GM23338 (cell line): ENCODE results near the gene CACNB2. TPM values are rescaled to one million over a fixed set of nuclear protein-coding genes. Genes with fewer than 3 reads are reported as not detected.

Source experiments
- ATAC-seq: fragments of 200-7000 bp; cut with Tn5 transposase; 3 replicates; pipeline ENCODE4 v1.9.1; 2020
- DNase-seq: peaks from one replicate; pipeline ENCODE4 v3.0.0-alpha.2; 2015; ENCODE audit warnings: low spot score
- H2AFZ ChIP-seq: fragments of 200-600 bp; sonication (generic); 2 replicates; pipeline ENCODE4 v1.8.0; 2016; ENCODE audit warnings: antibody characterized with exemption, mild to moderate bottlenecking, moderate library complexity
- H3F3A ChIP-seq: fragments of 200-600 bp; sonication (generic); replicated peaks from 2 replicates; pipeline ENCODE4 v1.8.0; 2017; ENCODE audit warnings: antibody characterized with exemption, mixed run types, low read depth
- H3K27ac ChIP-seq: fragments of 200-600 bp; sonication (generic); 2 replicates; pipeline ENCODE4 v1.6.1; 2016; ENCODE audit warnings: low read depth
- H3K27me3 ChIP-seq: fragments of 200-600 bp; sonication (generic); 2 replicates; pipeline ENCODE4 v1.8.0; 2016; ENCODE audit warnings: mild to moderate bottlenecking, mixed run types, moderate library complexity; ENCODE audit not compliant: insufficient read depth
- H3K36me3 ChIP-seq: fragments of 200-600 bp; sonication (generic); 2 replicates; pipeline ENCODE4 v1.8.0; 2016; ENCODE audit warnings: mild to moderate bottlenecking; ENCODE audit not compliant: insufficient read depth
- H3K4me1 ChIP-seq: fragments of 200-600 bp; sonication (generic); 2 replicates; pipeline ENCODE4 v1.8.0; 2016; ENCODE audit warnings: mild to moderate bottlenecking, moderate library complexity; ENCODE audit not compliant: insufficient read depth
- H3K4me2 ChIP-seq: fragments of 200-600 bp; sonication (generic); 2 replicates; pipeline ENCODE4 v1.7.1; 2017; ENCODE audit warnings: mixed run types
- H3K4me3 ChIP-seq: fragments of 200-600 bp; sonication (generic); 2 replicates; pipeline ENCODE4 v1.6.1; 2016; ENCODE audit warnings: mixed run types
- H3K79me2 ChIP-seq: fragments of 200-600 bp; sonication (generic); replicated peaks from 2 replicates; pipeline ENCODE4 v1.8.0; 2017; ENCODE audit warnings: mild to moderate bottlenecking; ENCODE audit not compliant: insufficient read depth
- H3K9me2 ChIP-seq: fragments of 200-600 bp; sonication (generic); 2 replicates; pipeline ENCODE4 v1.8.0; 2017; ENCODE audit not compliant: insufficient read depth
- H4K20me1 ChIP-seq: fragments of 200-600 bp; sonication (generic); replicated peaks from 2 replicates; pipeline ENCODE4 v1.8.0; 2017; ENCODE audit warnings: mild to moderate bottlenecking; ENCODE audit not compliant: insufficient read depth
- H3K27ac Mint-ChIP-seq: 2 replicates; pipeline ENCODE4 v1.8.0; 2020; ENCODE audit warnings: inconsistent platforms, mild to moderate bottlenecking, moderate library complexity, mixed read lengths
- H3K27me3 Mint-ChIP-seq: 3 replicates; pipeline ENCODE4 v1.8.0; 2022; ENCODE audit warnings: low read depth, mild to moderate bottlenecking, moderate library complexity, mixed read lengths, inconsistent platforms; ENCODE audit not compliant: insufficient read depth, poor library complexity
- H3K36me3 Mint-ChIP-seq: 3 replicates; pipeline ENCODE4 v1.8.0; 2021; ENCODE audit warnings: low read depth, mild to moderate bottlenecking, inconsistent platforms, moderate library complexity, mixed read lengths
- H3K4me1 Mint-ChIP-seq: 3 replicates; pipeline ENCODE4 v1.8.0; 2020; ENCODE audit warnings: mild to moderate bottlenecking, inconsistent platforms, mixed read lengths
- H3K4me3 Mint-ChIP-seq: 3 replicates; pipeline ENCODE4 v1.8.0; 2021; ENCODE audit warnings: moderate library complexity, mild to moderate bottlenecking, inconsistent platforms, mixed read lengths
- H3K9me3 Mint-ChIP-seq: 3 replicates; pipeline ENCODE4 v1.8.0; 2020; ENCODE audit warnings: moderate library complexity, mild to moderate bottlenecking, inconsistent platforms, mixed read lengths
- CREB1 ChIP-seq: fragments of 250-450 bp; sonication (Bioruptor Pico); IDR thresholded peaks from 2 replicates; pipeline ENCODE4 v1.5.0; 2020; ENCODE audit warnings: low read depth, mild to moderate bottlenecking, moderate library complexity
- CTCF ChIP-seq, 2 experiments: fragments of 200-600 bp in 1 of 2; sonication (generic) in 1 of 2; conservative IDR thresholded peaks; 2 replicates each; pipeline versions ENCODE4 v1.5.1 to v1.6.1; 2016 to 2017; ENCODE audit warnings: antibody characterized with exemption in 2 of 2, low read depth in 2 of 2, mild to moderate bottlenecking in 2 of 2, moderate library complexity in 1 of 2
- ETS1 ChIP-seq: IDR thresholded peaks from 2 replicates; pipeline ENCODE4 v1.6.1; 2016; ENCODE audit warnings: antibody characterized with exemption
- EZH2 ChIP-seq: fragments of 200-600 bp; sonication (generic); IDR thresholded peaks from one replicate; pipeline ENCODE4 v1.8.0; 2017; ENCODE audit warnings: antibody characterized with exemption, mild to moderate bottlenecking, low read depth; ENCODE audit not compliant: unreplicated experiment
- EZH2phosphoT487 ChIP-seq: fragments of 200-600 bp; sonication (generic); IDR thresholded peaks from one replicate; pipeline ENCODE4 v1.8.1; 2018; ENCODE audit warnings: antibody characterized with exemption; ENCODE audit not compliant: unreplicated experiment
- JUNB ChIP-seq: IDR thresholded peaks from one replicate; pipeline ENCODE4 v1.6.1; 2016; ENCODE audit warnings: antibody characterized with exemption; ENCODE audit not compliant: unreplicated experiment
- NANOG ChIP-seq: IDR thresholded peaks from 2 replicates; pipeline ENCODE4 v1.6.1; 2016; ENCODE audit warnings: antibody characterized with exemption, borderline replicate concordance
- POLR2AphosphoS5 ChIP-seq: IDR thresholded peaks from 2 replicates; pipeline ENCODE4 v1.6.1; 2016; ENCODE audit warnings: antibody characterized with exemption, low read depth
- STAT1 ChIP-seq: IDR thresholded peaks from one replicate; pipeline ENCODE4 v1.6.1; 2016; ENCODE audit warnings: antibody characterized with exemption; ENCODE audit not compliant: unreplicated experiment
- ZNF114 ChIP-seq: fragments of 250-450 bp; sonication (Bioruptor Pico); IDR thresholded peaks from 2 replicates; pipeline ENCODE4 v1.5.0; 2020; ENCODE audit warnings: mild to moderate bottlenecking, moderate library complexity
- ZNF331 ChIP-seq: fragments of 250-450 bp; sonication (Bioruptor Pico); IDR thresholded peaks from 2 replicates; pipeline ENCODE4 v1.5.0; 2020; ENCODE audit warnings: low read depth, mild to moderate bottlenecking, moderate library complexity
- polyA plus RNA-seq: library from polyadenylated mRNA; unstranded; fragments of >200 nt; fragmentation: Nextera tagmentation; extraction: Ambion mirVana; gene quantifications from 2 replicates; pipeline ENCODE4 v1.2.1, GENCODE V29; 2016
- total RNA-seq: library from RNA; depleted of rRNA; stranded (reverse); fragments of >200 nt; shearing (Covaris generic); gene quantifications from 2 replicates; pipeline ENCODE4 v1.2.3, GENCODE V29; 2014
- TF ChIP-seq, protein P1 (sequence below): IDR thresholded peaks from one replicate; pipeline ENCODE4 v1.6.1; 2018; ENCODE audit warnings: antibody characterized with exemption; ENCODE audit not compliant: unreplicated experiment
- TF ChIP-seq, protein P2 (sequence below): fragments of 250-450 bp; sonication (Bioruptor Pico); IDR thresholded peaks from 2 replicates; pipeline ENCODE4 v1.5.0; 2020; ENCODE audit warnings: mild to moderate bottlenecking, moderate library complexity

Gene CACNB2
- total and polyA plus RNA-seq, 2 experiments from 2014 or later, result 5.0 to 5.9 TPM

- Mint-ChIP-seq H3K27me3 (peaks cover 2% of the 10 kb centered on the region), H3K4me3 (no peak overlapping the region), H3K27ac (no peak overlapping the region), H3K4me1 (peaks cover 3% of the 10 kb centered on the region; the same call in 2 of the 3 replicates), H3K9me3 (no peaks in the 10 kb centered on the region), H3K36me3 (no peaks in the 10 kb centered on the region)
- ATAC-seq, result no peak
- Histone ChIP-seq H3F3A (no peaks in the 10 kb centered on the region), H3K79me2 (no peaks in the 10 kb centered on the region), H3K4me2 (no peak overlapping the region), H3K27ac (no peak overlapping the region), H3K4me1 (no peaks in the 10 kb centered on the region), H3K4me3 (no peak overlapping the region), H3K27me3 (no peaks in the 10 kb centered on the region), H2AFZ (no peak overlapping the region), H4K20me1 (no peaks in the 10 kb centered on the region), H3K36me3 (no peaks in the 10 kb centered on the region), H3K9me2 (no peaks in the 10 kb centered on the region)
- DNase-seq, result no peak
- TF ChIP-seq, protein P1, sequence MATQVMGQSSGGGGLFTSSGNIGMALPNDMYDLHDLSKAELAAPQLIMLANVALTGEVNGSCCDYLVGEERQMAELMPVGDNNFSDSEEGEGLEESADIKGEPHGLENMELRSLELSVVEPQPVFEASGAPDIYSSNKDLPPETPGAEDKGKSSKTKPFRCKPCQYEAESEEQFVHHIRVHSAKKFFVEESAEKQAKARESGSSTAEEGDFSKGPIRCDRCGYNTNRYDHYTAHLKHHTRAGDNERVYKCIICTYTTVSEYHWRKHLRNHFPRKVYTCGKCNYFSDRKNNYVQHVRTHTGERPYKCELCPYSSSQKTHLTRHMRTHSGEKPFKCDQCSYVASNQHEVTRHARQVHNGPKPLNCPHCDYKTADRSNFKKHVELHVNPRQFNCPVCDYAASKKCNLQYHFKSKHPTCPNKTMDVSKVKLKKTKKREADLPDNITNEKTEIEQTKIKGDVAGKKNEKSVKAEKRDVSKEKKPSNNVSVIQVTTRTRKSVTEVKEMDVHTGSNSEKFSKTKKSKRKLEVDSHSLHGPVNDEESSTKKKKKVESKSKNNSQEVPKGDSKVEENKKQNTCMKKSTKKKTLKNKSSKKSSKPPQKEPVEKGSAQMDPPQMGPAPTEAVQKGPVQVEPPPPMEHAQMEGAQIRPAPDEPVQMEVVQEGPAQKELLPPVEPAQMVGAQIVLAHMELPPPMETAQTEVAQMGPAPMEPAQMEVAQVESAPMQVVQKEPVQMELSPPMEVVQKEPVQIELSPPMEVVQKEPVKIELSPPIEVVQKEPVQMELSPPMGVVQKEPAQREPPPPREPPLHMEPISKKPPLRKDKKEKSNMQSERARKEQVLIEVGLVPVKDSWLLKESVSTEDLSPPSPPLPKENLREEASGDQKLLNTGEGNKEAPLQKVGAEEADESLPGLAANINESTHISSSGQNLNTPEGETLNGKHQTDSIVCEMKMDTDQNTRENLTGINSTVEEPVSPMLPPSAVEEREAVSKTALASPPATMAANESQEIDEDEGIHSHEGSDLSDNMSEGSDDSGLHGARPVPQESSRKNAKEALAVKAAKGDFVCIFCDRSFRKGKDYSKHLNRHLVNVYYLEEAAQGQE, result no peak
- TF ChIP-seq CTCF (conservative IDR thresholded peaks at IDR 0.05; ENCODE audit: low read depth in 2 of 2) (no peak), EZH2phosphoT487 (no peak), EZH2 (no peak), ZNF331 (no peak), ETS1 (no peak), ZNF114 (CRISPR knock-in tag) (no peak), POLR2AphosphoS5 (no peak), CREB1 (CRISPR knock-in tag) (no peak), STAT1 (no peak), JUNB (no peak), NANOG (no peak)
- TF ChIP-seq, protein P2, sequence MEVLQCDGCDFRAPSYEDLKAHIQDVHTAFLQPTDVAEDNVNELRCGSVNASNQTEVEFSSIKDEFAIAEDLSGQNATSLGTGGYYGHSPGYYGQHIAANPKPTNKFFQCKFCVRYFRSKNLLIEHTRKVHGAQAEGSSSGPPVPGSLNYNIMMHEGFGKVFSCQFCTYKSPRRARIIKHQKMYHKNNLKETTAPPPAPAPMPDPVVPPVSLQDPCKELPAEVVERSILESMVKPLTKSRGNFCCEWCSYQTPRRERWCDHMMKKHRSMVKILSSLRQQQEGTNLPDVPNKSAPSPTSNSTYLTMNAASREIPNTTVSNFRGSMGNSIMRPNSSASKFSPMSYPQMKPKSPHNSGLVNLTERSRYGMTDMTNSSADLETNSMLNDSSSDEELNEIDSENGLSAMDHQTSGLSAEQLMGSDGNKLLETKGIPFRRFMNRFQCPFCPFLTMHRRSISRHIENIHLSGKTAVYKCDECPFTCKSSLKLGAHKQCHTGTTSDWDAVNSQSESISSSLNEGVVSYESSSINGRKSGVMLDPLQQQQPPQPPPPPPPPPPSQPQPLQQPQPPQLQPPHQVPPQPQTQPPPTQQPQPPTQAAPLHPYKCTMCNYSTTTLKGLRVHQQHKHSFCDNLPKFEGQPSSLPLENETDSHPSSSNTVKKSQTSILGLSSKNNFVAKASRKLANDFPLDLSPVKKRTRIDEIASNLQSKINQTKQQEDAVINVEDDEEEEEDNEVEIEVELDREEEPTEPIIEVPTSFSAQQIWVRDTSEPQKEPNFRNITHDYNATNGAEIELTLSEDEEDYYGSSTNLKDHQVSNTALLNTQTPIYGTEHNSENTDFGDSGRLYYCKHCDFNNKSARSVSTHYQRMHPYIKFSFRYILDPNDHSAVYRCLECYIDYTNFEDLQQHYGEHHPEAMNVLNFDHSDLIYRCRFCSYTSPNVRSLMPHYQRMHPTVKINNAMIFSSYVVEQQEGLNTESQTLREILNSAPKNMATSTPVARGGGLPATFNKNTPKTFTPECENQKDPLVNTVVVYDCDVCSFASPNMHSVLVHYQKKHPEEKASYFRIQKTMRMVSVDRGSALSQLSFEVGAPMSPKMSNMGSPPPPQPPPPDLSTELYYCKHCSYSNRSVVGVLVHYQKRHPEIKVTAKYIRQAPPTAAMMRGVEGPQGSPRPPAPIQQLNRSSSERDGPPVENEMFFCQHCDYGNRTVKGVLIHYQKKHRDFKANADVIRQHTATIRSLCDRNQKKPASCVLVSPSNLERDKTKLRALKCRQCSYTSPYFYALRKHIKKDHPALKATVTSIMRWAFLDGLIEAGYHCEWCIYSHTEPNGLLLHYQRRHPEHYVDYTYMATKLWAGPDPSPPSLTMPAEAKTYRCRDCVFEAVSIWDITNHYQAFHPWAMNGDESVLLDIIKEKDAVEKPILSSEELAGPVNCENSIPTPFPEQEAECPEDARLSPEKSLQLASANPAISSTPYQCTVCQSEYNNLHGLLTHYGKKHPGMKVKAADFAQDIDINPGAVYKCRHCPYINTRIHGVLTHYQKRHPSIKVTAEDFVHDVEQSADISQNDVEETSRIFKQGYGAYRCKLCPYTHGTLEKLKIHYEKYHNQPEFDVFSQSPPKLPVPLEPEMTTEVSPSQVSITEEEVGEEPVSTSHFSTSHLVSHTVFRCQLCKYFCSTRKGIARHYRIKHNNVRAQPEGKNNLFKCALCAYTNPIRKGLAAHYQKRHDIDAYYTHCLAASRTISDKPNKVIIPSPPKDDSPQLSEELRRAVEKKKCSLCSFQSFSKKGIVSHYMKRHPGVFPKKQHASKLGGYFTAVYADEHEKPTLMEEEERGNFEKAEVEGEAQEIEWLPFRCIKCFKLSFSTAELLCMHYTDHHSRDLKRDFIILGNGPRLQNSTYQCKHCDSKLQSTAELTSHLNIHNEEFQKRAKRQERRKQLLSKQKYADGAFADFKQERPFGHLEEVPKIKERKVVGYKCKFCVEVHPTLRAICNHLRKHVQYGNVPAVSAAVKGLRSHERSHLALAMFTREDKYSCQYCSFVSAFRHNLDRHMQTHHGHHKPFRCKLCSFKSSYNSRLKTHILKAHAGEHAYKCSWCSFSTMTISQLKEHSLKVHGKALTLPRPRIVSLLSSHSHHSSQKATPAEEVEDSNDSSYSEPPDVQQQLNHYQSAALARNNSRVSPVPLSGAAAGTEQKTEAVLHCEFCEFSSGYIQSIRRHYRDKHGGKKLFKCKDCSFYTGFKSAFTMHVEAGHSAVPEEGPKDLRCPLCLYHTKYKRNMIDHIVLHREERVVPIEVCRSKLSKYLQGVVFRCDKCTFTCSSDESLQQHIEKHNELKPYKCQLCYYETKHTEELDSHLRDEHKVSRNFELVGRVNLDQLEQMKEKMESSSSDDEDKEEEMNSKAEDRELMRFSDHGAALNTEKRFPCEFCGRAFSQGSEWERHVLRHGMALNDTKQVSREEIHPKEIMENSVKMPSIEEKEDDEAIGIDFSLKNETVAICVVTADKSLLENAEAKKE (CRISPR knock-in tag), result no peak
Observed at GRCh38 chr10:18205098-18205834, 65.0 kb downstream of the CACNB2 start.
